GM19452 (cell line): ENCODE measurements around the gene SYNJ2.

Experiments used
- ATAC-seq: cut with Tn5 transposase; IDR thresholded peaks from one replicate; pipeline ENCODE4 v1.9.1; 2021; ENCODE audit not compliant: unreplicated experiment

The SYNJ2 gene

DNA sequence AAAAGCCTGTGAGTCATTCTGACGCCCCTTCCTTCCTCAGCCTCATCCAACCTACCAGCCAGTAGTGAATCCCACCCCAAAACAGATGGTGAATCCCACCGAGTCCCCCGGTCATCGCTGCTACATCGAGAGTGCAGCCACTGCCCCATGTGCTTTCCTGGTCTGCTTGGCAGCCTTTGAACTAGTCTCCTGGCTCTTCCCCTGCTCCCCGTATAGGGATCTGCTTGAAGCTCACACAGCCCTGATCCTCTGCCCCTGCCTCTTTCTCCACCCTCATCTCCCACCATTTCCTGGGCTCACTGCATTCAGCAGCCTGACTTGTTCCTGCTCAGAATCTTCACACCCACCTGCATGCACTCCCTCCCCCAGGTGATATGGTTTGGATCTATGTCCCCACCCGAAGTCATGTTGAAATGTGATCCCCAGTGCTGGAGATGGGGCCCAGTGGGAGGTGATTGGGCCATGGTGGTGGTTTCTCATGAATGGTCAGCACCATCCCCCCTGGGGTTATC, 14.6 kb downstream of the SYNJ2 start:
- ATAC-seq: no peak

GRCh38 chr6:157996918-157997702, 15.4 kb downstream of the SYNJ2 start:
- ATAC-seq: no peak

DNA sequence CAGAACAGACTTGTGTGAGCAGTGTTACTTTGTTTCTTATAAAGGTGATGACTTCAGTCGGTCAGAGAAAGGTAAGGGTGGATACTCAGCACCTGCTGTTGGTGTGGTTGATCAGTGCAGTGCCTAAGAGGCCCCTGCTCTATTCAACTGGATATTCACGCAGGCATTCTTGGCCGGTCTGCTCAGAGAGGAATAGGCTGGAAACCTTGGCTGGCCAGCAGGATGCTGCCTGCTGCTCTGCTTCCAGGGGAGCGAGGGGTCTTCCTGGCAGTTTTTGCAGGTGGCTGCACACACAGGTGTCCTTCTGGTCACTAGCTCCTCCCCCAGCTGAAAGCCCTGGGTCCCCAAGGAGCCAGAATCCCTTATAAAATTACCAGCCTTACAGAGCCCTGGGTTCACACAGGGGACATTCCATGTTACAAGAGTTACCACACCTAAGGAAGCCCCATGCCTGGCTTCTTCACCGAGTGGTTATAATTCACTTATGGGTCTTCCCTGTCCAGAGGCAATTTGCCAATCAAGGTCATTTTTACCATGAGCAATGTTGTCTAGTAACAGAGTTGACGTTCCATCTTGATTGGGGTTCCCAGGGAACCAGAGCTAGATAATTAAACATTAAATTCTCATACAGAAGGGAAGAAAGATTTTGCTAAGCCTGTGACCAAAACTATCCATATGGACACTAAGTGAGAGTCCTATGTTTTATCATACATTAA, 16.4 kb downstream of the SYNJ2 start:
- no peak for ATAC-seq

GRCh38 chr6:157998707-157999167, 17.1 kb downstream of the SYNJ2 start:
- ATAC-seq: no peak

DNA sequence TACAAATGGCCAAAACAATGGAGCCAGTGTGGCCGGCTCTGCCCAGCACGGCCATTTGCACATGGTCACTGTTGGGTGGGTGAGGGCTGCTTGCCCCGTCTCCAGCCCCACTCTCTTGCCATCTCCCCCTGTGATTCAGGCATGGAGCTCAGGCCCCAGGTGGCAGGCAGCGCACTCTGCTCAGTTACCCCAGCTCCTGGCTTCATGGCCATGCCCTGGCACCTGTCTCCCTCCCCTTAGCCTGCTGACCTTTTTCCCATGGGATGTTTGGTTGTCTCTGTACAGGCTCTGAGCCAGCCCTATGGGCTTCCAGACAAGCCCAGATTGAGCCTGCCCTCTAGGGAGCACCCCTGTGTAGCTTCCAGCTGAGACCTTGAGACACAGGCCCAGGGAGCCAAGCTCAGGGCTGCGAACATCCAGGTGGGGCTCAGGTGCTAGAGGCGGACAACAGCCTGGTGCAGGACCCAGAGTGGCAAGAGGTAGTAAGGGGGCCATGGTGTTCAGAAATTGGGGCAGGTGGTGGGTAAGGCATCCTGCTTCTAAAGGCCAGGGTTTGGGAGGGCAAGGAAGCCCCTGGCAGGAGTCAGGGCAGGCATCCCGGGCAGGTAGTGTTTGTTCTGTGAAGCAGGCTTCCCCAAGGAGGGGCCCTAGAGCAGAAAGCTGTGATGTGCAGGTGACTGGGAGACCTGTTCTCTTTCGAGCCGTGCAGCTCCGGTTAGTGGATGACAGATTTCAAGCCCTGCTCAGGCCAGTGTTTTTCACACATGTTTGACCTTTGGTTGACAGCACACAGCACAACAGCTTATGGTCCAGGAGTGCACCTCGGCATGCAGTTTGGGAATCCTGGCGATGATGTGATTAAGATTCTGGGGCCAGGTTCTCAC, 17.7 kb downstream of the SYNJ2 start:
- ATAC-seq: no peak

DNA sequence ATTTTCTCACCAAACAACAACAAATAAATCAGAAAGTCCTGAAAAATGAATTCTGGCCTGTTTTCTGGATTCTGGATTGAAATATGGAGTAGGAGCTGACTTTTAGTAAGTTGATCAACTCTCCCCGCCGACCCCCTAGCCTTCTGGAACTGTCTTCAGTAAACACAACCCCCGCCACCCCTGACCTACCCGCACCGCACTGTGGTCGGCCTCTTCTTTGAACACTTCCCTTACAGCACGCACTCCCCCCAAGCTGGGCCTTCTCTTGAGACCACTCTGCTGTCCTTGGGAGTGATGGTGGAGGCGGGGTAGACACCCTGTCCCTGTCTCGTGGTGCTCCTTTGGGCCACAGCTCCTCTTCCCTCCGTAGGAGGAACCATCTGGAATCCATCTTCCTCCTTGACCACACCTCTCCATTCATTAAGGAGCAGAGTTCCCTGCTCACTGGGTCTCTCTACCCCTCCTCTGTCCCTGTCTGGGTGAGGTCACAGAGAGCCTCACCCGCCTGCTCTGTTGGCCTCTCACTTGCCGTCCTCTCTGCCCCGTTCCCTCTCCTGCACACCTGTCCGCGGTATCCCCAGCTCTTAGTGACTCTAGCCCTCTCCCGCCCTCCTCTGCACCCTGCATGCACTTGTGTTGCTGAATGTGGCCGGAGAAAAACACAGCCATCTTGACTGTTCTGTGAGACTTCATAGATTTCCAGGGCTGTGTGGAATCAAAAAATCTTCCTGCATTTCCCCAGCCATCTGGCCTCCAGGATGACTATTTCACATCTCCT, 19.1 kb downstream of the SYNJ2 start:
- ATAC-seq: no peak

- no peak for ATAC-seq
Observed at GRCh38 chr6:158002249-158002950, 20.7 kb downstream of the SYNJ2 start.

DNA sequence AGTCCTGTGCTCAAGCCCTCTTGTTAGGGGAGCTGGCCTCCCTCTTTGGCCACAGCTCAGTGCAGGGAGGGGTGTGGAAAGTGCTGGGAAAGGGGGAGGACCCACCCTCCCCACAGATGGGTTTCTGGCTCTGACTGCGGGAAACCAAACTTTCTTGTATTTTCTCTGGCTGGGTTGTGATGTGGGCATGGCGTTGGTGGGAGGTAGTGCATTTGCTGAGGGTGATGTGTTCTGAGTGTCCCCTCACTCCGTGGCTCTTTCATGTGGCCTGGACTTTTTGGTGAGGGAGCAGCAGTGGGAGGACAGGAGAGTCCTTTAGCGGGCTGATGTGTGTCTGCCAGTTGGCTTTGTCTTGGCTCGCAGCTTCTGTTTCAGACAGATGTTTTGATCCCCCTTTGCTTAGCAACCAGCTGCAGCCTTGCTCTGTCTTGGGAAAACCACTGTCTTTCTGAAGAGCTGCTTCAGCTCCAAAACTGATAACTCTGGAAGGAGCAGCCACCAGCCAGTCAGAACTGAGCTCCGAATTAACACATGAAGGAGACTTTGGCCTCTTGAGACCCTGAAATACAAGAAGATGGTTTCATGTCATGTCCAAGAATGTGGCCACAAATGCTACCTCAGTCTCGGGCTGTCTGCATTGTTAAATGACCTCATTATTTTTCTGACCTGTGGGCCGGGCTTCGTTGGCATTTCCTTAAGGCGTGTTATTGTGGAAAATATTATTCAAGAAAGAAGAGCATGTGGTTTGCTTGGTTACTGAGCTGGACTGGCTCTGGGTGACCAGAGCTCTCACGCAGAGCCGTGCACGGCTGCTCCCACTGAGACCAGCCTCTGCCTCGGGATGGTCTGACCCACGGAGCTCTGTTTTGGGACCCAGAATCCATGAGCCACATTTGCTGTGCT, 21.5 kb downstream of the SYNJ2 start:
- no peak for ATAC-seq

- ATAC-seq: no peak
Observed at GRCh38 chr6:158003910-158004700, 22.4 kb downstream of the SYNJ2 start.

DNA sequence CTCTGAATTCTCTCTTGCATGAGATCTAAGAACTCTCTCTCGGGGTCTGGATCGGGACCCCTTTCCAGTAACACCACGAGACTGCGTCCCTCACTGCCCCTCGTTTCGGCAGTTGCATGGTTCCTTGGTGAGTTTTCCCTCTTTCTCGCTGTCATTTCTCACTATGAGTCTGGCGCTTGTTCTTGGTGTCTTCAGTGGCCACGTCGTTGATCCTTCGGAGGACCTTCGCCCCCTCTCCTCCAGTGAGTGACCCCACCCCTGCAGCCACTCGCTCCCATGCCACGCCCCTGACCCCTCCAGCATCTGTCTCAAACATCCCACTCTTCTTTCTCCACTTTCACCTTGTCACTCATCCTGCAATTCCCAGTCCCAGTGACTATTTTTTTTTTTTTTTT, 23.0 kb downstream of the SYNJ2 start:
- ATAC-seq: no peak

GRCh38 chr6:158005626-158006180, 24.0 kb downstream of the SYNJ2 start:
- no peak for ATAC-seq

GRCh38 chr6:158006331-158006730, 24.7 kb downstream of the SYNJ2 start:
- ATAC-seq: no peak

DNA sequence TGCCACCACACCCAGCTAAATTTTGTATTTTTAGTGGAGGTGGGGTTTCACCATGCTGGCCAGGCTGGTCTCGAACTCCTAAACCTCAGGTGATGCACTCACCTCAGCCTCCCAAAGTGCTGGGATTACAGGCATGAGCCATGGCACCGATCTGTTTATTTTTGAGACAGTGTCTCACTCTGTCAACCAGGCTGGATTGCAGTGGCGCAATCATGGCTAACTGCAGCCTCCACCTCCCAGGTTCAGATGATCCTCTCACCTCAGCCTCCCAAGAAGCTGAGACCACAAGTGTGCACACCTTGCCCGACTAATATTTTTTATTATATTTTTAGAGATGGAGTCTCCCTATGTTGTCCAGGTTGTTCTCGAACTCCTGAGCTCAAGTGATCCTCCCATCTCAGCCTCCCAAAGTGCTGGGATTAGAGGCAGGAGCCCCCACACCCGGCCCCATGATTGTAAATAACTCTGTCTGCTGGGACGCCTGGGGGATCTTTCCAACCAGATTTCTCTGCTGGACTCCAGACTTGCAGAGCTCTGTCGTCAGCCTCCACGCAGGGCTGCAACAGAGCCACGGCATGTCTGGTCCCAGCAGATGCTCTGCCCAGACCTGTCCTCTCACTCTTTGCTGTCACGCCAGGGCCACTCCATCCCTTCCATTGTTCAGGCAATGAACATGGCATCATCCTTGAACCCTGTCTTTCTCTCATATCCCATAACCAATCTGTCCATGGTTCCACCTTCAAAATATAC, 25.3 kb downstream of the SYNJ2 start:
- ATAC-seq: no peak

DNA sequence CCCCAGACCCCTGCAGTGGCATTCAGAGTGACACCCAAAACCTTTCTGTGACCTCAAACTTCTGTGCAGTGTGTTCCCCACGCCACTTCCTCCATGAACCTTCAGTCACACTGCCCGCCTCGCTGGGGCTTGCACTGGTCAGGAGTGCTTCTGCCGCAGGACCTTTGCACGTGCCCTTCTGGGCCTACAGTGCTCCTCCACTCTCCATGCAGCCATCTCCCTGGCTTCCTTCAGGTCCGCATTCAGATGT, 27.1 kb downstream of the SYNJ2 start:
- ATAC-seq: no peak

DNA sequence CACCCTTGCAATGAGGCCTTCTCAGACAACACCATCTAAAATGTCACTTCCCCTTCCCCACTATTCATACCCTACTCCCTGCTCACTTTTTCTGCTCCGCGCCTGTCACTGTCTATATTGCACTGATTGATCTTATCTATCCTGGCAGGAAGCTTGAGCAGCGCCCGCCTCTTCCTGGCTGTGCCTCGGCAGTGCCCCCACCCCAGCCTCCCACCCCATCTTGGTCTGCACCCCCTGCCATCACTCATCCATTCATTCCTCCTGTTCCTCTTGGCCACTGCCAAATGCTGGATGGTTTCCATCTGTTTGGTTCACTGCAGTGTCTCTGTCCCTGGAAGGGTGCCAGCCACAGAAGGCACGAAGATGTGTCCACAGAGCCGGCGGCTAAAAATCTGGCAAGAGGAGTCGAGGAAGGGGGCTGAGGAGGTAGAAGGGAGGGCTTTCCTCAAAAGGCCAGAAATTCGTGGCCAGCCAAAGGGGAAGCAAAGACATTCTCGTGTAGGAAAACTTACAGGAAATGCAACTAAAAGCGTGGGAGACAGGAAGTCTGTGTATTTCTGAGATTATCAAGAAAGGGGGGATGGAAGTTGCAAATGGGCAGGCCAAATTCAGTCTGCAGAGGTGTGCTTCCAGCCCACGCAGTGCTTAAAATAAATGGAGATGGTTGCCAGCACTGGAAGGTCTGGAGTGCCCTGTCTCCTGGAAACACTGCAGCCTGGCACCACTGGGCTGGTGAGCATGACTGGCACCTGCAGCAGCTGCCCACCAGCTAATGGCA, 27.6 kb downstream of the SYNJ2 start:
- ATAC-seq: no peak

GRCh38 chr6:158009935-158010585, 28.4 kb downstream of the SYNJ2 start:
- no peak for ATAC-seq
